K562 (cell line): ENCODE measurements around the gene HGFAC. TPM values are rescaled to one million over a fixed set of nuclear protein-coding genes. Genes with fewer than 3 reads are reported as not detected.
A peak's percentile ranks its signal among the peaks of the same experiment; 100 is the strongest.

Experiments used
- ATAC-seq: fragments of 200-7000 bp; cut with Tn5 transposase; 3 replicates; pipeline ENCODE4 v1.9.1; 2020; ENCODE audit warnings: moderate library complexity
- BruUV-seq: library from RNA; stranded (reverse); fragments of 400-500 nt; replicated peaks from 2 replicates; lab custom pipeline; 2021; lab: Mats Ljungman, UMichigan
- CTCF ChIA-PET: fragments of 300-600 bp; formaldehyde crosslinking; extraction: SDS; loops from one replicate; lab custom pipeline; 2021; ENCODE audit warnings: low intra/inter-chr PET ratio; lab: Yijun Ruan, JAX
- POLR2A ChIA-PET: fragments of 300-600, 350-650 bp; sonication (Branson Sonifier 250); formaldehyde crosslinking; extraction: SDS; loops from one replicate; lab custom pipeline; 2021; ENCODE audit warnings: antibody characterized with exemption, inconsistent platforms; lab: Yijun Ruan, JAX
- DNase-seq, 4 experiments: peaks; one replicate each; pipeline versions ENCODE4 v3.0.0 to v3.0.0-alpha.2; 2011 to 2018; ENCODE audit warnings: low spot score in 3 of 4, mixed read lengths in 3 of 4; ENCODE audit errors: extremely low read depth in 1 of 4
- FAIRE-seq: peaks from 2 replicates; lab custom pipeline; 2011; peaks lifted over from hg19 to GRCh38; lab: Jason Lieb, UNC
- H2AFZ ChIP-seq: 2 replicates; pipeline ENCODE4 v1.6.0; 2011; ENCODE audit warnings: low read depth, low read length, control low read depth, inconsistent platforms
- H3K27ac ChIP-seq: fragments of 200-600 bp; 3 replicates; pipeline ENCODE4 v1.8.0; 2011; ENCODE audit warnings: low read depth, mild to moderate bottlenecking, control low read depth, inconsistent platforms, low read length, moderate library complexity, mixed read lengths; ENCODE audit errors: extremely low read depth
- H3K27me3 ChIP-seq, 2 experiments: fragments of 300-600 bp in 1 of 2; 2 replicates in 1 of 2; 3 replicates in 1 of 2; pipeline versions ENCODE4 v1.6.0 to v1.8.0; 2011; ENCODE audit warnings: inconsistent platforms in 2 of 2, low read length in 2 of 2, mild to moderate bottlenecking in 1 of 2, mixed read lengths in 1 of 2, moderate library complexity in 1 of 2; ENCODE audit not compliant: control insufficient read depth in 2 of 2, insufficient read depth in 2 of 2
- H3K36me3 ChIP-seq: fragments of 300-600 bp; 3 replicates; pipeline ENCODE4 v1.8.0; 2011; ENCODE audit warnings: mild to moderate bottlenecking, low read length, inconsistent platforms; ENCODE audit not compliant: control insufficient read depth, insufficient read depth
- H3K4me1 ChIP-seq, 2 experiments: fragments of 200-600 bp in 1 of 2; replicated peaks in 1 of 2; 2 replicates in 1 of 2; 3 replicates in 1 of 2; pipeline versions ENCODE4 v1.5.1 to v1.8.0; 2011; ENCODE audit warnings: inconsistent platforms in 2 of 2, low read length in 2 of 2, mild to moderate bottlenecking in 1 of 2, mixed read lengths in 1 of 2, moderate library complexity in 1 of 2; ENCODE audit not compliant: control insufficient read depth in 2 of 2, insufficient read depth in 2 of 2
- H3K4me2 ChIP-seq: 2 replicates; pipeline ENCODE4 v1.6.1; 2011; ENCODE audit warnings: low read length, control low read depth, inconsistent platforms, mixed read lengths; ENCODE audit not compliant: insufficient read depth
- H3K4me3 ChIP-seq: fragments of 200-600 bp; sonication (generic), shearing (Covaris generic); 2 replicates; pipeline ENCODE4 v1.5.1; 2016; ENCODE audit warnings: control low read depth, inconsistent platforms
- H3K79me2 ChIP-seq: fragments of 200-600 bp; 3 replicates; pipeline ENCODE4 v1.8.0; 2011; ENCODE audit warnings: low read length, inconsistent platforms; ENCODE audit not compliant: control insufficient read depth, insufficient read depth
- H3K9ac ChIP-seq, 2 experiments: 2 replicates each; pipeline versions ENCODE4 v1.6.0 to v1.6.1; 2011; ENCODE audit warnings: low read depth in 2 of 2, low read length in 2 of 2, control low read depth in 1 of 2, inconsistent platforms in 1 of 2, mild to moderate bottlenecking in 1 of 2, mixed read lengths in 1 of 2; ENCODE audit not compliant: insufficient read depth in 1 of 2
- H3K9me1 ChIP-seq: one replicate; pipeline ENCODE4 v1.6.0; 2011; ENCODE audit warnings: inconsistent platforms, mild to moderate bottlenecking, low read length, moderate library complexity; ENCODE audit not compliant: control insufficient read depth, insufficient read depth
- H3K9me3 ChIP-seq: replicated peaks from 2 replicates; pipeline ENCODE4 v1.5.1; 2011; ENCODE audit warnings: low read depth, low read length, inconsistent platforms; ENCODE audit not compliant: control insufficient read depth, insufficient read depth
- H4K20me1 ChIP-seq: replicated peaks from 2 replicates; pipeline ENCODE4 v1.6.1; 2011; ENCODE audit warnings: low read length, inconsistent platforms, mixed read lengths; ENCODE audit not compliant: control insufficient read depth, insufficient read depth
- DPF2 ChIP-seq: fragments of 450-650 bp; IDR thresholded peaks from 2 replicates; pipeline ENCODE4 v1.6.1; 2016
- KDM4B ChIP-seq, 2 experiments: fragments of 450-650 bp in 1 of 2; sonication (generic) in 1 of 2; IDR thresholded peaks; 2 replicates each; pipeline ENCODE4 v1.6.1; 2016 to 2017; ENCODE audit warnings: borderline replicate concordance in 2 of 2, antibody characterized with exemption in 1 of 2, low read depth in 1 of 2, mild to moderate bottlenecking in 1 of 2
- MED1 ChIP-seq: sonication (generic); formaldehyde crosslinking; IDR thresholded peaks from 2 replicates; pipeline ENCODE4 v1.8.1; 2023; ENCODE audit warnings: missing genetic modification reagents, borderline replicate concordance
- TCF3 ChIP-seq: sonication (generic); formaldehyde crosslinking; IDR thresholded peaks from 2 replicates; pipeline ENCODE4 v1.4.0; 2020; ENCODE audit warnings: mild to moderate bottlenecking, missing genetic modification reagents
- WGBS: fragments of 100-300 bp; shearing (Covaris generic); methylation state at CpG from one replicate; pipeline ENCODE4 v1.1.6; 2016; ENCODE audit warnings: low coverage, mixed read lengths; ENCODE audit not compliant: insufficient coverage; ENCODE audit errors: missing lambda C conversion rate; 5-methylcytosine and 5-hydroxymethylcytosine counted together
- in situ Hi-C: fragments of 300-500 bp; cut with MboI; formaldehyde crosslinking; loops from 4 replicates; pipeline ENCODE4 v1.15.0; 2018; ENCODE audit warnings: inconsistent platforms, mixed read lengths
- intact Hi-C: fragments of 100-400 bp; cut with micrococcal nuclease; formaldehyde crosslinking; loops from 2 replicates; pipeline ENCODE4 v1.14.2; 2022
- polyA plus RNA-seq, 8 experiments: library from polyadenylated mRNA; depleted of rRNA in 4 of 8; stranded (reverse) in 5 of 8; unstranded in 3 of 8; fragments of >200 nt; fragmentation: Nextera tagmentation in 2 of 8; fragmentation: Illumina TruSeq in 1 of 8; extraction: Ambion mirVana in 2 of 8; extraction: Trizol in 1 of 8; gene quantifications; 2 replicates each; pipeline versions ENCODE4 v1.2.1 to v1.2.3, GENCODE V29; 2011 to 2014; ENCODE audit warnings: inconsistent platforms in 1 of 8, missing spikeins in 1 of 8
- total RNA-seq, 7 experiments: library from RNA; depleted of rRNA in 6 of 7; stranded (reverse); fragments of >200 nt in 6 of 7; fragmentation: Illumina TruSeq in 2 of 7; extraction: Trizol in 2 of 7; gene quantifications; 2 replicates each; pipeline versions ENCODE4 v1.2.1 to v1.2.3, GENCODE V29; 2011 to 2021; ENCODE audit warnings: low replicate concordance in 1 of 7
- TF ChIP-seq, protein P1 (sequence below): fragments of 450-650 bp; formaldehyde crosslinking; IDR thresholded peaks from 2 replicates; pipeline ENCODE4 v1.4.0; 2020; ENCODE audit warnings: mild to moderate bottlenecking, moderate library complexity
- TF ChIP-seq, protein P2 (sequence below): fragments of 450-650 bp; IDR thresholded peaks from 2 replicates; pipeline ENCODE4 v1.6.1; 2016; ENCODE audit warnings: low read depth
- TF ChIP-seq, protein P3 (sequence below): fragments of 450-650 bp; IDR thresholded peaks from 2 replicates; pipeline ENCODE4 v1.6.1; 2016; ENCODE audit warnings: borderline replicate concordance
- TF ChIP-seq, protein P4 (sequence below): fragments of 250-450 bp; sonication (Bioruptor Pico); IDR thresholded peaks from 2 replicates; pipeline ENCODE4 v1.5.0; 2021; ENCODE audit warnings: mild to moderate bottlenecking, borderline replicate concordance

The HGFAC gene
- total and polyA plus RNA-seq, 9 of the 15 experiments (the other 6 are each of a cell fraction or from before 2014, with no cell fraction given) = 0.13 TPM; not detected in 8

DNA sequence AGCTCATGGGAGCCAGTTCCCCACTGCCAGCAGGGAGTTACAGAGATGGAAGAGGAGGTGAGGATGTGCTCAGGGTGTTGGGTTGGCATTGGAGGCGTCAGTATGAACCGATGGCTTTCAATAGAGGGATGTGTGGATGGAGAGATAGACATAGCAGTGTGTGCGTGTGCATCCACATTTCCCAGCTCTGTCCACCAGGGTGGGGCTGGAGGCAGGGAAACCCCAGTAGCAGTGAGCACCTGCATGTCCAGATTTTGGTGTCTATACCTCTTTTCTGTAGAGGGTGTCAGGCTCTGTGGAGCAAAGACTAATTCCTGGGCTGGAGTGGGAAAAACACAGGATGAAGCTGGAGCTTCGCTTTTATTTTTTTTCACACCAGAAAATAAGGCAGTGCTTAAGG, 37.2 kb upstream of the HGFAC start:
- Histone ChIP-seq H3K4me1 (peaks cover 4 to 13% of the 10 kb centered on the region in 2 experiments; a peak in 4 of 5 replicates), H3K9ac (no peak overlapping the region), H4K20me1 (peaks cover 19% of the 10 kb centered on the region), H3K27ac (no peak overlapping the region), H3K9me1 (peaks cover 5% of the 10 kb centered on the region), H3K4me3 (no peak overlapping the region), H3K79me2 (no peaks in the 10 kb centered on the region), H3K36me3 (no peaks in the 10 kb centered on the region), H3K9me3 (no peaks in the 10 kb centered on the region), H2AFZ (no peak overlapping the region), H3K4me2 (no peak overlapping the region), H3K27me3 (peaks cover 38 to 74% of the 10 kb centered on the region in 2 experiments)
- intact Hi-C loops (no loop called here), in situ Hi-C loops (no loop called here)
- FAIRE-seq (no peak), ATAC-seq (peak; percentile 25; the same call in 1 of the 3 replicates), DNase-seq (no peak)
- BruUV-seq = no TSS peak
- WGBS = 0% methylated on average over 4 of the region's 4 CpGs
- ChIA-PET POLR2A (interaction anchor here (0.9 kb wide), 1 partner anchor 28 kb away, joined by 4 read pairs; no protein-coding TSS in a partner anchor), CTCF (no interaction called here)
- TF ChIP-seq KDM4B (IDR thresholded peaks at IDR 0.05; ENCODE audit: borderline replicate concordance in 2 of 2, low read depth in 1 of 2) (no peak), MED1 (CRISPR knock-in tag) (no peak), TCF3 (CRISPR knock-in tag) (no peak), DPF2 (no peak)
- TF ChIP-seq, protein P1, sequence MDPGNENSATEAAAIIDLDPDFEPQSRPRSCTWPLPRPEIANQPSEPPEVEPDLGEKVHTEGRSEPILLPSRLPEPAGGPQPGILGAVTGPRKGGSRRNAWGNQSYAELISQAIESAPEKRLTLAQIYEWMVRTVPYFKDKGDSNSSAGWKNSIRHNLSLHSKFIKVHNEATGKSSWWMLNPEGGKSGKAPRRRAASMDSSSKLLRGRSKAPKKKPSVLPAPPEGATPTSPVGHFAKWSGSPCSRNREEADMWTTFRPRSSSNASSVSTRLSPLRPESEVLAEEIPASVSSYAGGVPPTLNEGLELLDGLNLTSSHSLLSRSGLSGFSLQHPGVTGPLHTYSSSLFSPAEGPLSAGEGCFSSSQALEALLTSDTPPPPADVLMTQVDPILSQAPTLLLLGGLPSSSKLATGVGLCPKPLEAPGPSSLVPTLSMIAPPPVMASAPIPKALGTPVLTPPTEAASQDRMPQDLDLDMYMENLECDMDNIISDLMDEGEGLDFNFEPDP (CRISPR knock-in tag) = no peak
- TF ChIP-seq, protein P2, sequence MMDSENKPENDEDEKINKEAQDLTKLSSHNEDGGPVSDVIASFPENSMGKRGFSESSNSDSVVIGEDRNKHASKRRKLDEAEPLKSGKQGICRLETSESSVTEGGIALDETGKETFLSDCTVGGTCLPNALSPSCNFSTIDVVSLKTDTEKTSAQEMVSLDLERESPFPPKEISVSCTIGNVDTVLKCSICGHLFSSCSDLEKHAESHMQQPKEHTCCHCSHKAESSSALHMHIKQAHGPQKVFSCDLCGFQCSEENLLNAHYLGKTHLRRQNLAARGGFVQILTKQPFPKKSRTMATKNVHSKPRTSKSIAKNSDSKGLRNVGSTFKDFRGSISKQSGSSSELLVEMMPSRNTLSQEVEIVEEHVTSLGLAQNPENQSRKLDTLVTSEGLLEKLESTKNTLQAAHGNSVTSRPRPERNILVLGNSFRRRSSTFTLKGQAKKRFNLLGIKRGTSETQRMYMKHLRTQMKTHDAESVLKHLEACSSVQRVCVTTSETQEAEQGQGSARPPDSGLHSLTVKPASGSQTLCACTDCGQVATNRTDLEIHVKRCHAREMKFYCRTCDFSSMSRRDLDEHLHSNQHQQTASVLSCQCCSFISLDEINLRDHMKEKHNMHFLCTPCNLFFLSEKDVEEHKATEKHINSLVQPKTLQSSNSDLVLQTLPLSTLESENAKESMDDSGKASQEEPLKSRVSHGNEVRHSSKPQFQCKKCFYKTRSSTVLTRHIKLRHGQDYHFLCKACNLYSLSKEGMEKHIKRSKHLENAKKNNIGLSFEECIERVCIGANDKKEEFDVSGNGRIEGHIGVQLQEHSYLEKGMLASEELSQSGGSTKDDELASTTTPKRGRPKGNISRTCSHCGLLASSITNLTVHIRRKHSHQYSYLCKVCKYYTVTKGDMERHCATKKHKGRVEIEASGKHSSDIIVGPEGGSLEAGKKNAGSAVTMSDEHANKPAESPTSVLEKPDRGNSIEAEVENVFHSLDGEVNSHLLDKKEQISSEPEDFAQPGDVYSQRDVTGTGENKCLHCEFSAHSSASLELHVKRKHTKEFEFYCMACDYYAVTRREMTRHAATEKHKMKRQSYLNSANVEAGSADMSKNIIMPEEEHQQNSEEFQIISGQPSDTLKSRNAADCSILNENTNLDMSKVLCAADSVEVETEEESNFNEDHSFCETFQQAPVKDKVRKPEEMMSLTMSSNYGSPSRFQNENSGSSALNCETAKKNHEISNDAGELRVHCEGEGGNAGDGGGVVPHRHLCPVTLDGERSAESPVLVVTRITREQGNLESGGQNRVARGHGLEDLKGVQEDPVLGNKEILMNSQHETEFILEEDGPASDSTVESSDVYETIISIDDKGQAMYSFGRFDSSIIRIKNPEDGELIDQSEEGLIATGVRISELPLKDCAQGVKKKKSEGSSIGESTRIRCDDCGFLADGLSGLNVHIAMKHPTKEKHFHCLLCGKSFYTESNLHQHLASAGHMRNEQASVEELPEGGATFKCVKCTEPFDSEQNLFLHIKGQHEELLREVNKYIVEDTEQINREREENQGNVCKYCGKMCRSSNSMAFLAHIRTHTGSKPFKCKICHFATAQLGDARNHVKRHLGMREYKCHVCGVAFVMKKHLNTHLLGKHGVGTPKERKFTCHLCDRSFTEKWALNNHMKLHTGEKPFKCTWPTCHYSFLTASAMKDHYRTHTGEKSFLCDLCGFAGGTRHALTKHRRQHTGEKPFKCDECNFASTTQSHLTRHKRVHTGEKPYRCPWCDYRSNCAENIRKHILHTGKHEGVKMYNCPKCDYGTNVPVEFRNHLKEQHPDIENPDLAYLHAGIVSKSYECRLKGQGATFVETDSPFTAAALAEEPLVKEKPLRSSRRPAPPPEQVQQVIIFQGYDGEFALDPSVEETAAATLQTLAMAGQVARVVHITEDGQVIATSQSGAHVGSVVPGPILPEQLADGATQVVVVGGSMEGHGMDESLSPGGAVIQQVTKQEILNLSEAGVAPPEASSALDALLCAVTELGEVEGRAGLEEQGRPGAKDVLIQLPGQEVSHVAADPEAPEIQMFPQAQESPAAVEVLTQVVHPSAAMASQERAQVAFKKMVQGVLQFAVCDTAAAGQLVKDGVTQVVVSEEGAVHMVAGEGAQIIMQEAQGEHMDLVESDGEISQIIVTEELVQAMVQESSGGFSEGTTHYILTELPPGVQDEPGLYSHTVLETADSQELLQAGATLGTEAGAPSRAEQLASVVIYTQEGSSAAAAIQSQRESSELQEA = no peak
- TF ChIP-seq, protein P3, sequence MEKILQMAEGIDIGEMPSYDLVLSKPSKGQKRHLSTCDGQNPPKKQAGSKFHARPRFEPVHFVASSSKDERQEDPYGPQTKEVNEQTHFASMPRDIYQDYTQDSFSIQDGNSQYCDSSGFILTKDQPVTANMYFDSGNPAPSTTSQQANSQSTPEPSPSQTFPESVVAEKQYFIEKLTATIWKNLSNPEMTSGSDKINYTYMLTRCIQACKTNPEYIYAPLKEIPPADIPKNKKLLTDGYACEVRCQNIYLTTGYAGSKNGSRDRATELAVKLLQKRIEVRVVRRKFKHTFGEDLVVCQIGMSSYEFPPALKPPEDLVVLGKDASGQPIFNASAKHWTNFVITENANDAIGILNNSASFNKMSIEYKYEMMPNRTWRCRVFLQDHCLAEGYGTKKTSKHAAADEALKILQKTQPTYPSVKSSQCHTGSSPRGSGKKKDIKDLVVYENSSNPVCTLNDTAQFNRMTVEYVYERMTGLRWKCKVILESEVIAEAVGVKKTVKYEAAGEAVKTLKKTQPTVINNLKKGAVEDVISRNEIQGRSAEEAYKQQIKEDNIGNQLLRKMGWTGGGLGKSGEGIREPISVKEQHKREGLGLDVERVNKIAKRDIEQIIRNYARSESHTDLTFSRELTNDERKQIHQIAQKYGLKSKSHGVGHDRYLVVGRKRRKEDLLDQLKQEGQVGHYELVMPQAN = no peak
- TF ChIP-seq, protein P4, sequence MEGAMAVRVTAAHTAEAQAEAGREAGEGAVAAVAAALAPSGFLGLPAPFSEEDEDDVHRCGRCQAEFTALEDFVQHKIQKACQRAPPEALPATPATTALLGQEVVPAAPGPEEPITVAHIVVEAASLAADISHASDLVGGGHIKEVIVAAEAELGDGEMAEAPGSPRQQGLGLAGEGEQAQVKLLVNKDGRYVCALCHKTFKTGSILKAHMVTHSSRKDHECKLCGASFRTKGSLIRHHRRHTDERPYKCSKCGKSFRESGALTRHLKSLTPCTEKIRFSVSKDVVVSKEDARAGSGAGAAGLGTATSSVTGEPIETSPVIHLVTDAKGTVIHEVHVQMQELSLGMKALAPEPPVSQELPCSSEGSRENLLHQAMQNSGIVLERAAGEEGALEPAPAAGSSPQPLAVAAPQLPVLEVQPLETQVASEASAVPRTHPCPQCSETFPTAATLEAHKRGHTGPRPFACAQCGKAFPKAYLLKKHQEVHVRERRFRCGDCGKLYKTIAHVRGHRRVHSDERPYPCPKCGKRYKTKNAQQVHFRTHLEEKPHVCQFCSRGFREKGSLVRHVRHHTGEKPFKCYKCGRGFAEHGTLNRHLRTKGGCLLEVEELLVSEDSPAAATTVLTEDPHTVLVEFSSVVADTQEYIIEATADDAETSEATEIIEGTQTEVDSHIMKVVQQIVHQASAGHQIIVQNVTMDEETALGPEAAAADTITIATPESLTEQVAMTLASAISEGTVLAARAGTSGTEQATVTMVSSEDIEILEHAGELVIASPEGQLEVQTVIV (CRISPR knock-in tag) = no peak
